MV-4-11 (cell line): Measurements from ENCODE around the gene TSGA10IP.
"Not testable (repeated sequence)": the region's sequence is repeated elsewhere in the genome, so short reads cannot be mapped to it uniquely, and the experiment has no call there.

Experiments
- DNase-seq: peaks from one replicate; lab custom pipeline; 2025; lab: John Stamatoyannopoulos, UW

TSGA10IP gene

GRCh38 chr11:65947603-65948125, 2.4 kb downstream of the TSGA10IP start:
- no peak for DNase-seq

DNA sequence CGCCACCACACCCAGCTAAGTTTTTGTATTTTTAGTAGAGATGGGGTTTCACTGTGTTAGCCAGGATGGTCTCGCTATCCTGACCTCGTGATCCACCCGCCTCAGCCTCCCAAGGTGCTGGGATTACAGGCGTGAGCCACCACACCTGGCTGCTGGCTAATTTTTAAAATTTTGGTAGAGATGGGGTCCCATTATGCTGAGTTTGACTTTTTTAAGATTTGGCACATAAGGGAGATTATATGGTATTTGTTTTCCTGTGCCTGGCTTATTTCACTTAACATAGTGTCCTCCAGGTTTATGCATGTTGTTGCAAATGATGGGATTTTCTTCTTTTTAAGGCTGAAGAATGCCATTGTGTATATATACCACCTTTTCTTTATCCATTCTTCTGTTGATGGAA, 5.4 kb downstream of the TSGA10IP start:
- DNase-seq: not testable (repeated sequence)

GRCh38 chr11:65951641-65952040, 6.4 kb downstream of the TSGA10IP start:
- DNase-seq: not testable (repeated sequence)

- no peak for DNase-seq
These were observed 6.8 kb downstream of the TSGA10IP start for GRCh38 chr11:65952052-65952521.

- no peak for DNase-seq
These were observed 8.2 kb downstream of the TSGA10IP start for GRCh38 chr11:65953471-65953870.

GRCh38 chr11:65954771-65955170, 9.5 kb downstream of the TSGA10IP start:
- no peak for DNase-seq

DNA sequence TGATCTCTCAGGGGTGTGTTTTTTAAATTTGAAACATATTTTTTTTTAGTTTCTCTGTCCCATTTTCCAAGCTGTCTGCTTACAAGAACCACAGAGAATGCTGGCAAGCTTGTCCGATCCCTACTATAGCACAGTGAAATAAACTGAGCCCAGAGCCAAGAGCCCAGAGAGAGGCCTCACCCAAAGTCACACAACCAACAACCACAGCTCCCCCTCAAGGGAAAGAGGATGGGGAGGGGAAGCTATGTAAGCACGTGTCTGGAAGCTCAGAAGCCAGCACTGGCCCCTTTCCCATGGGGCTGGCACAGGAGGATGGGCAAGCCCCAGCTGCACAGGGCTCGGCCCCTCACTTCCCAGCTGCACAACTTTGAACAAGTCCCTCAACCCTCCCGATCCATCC, 13.0 kb downstream of the TSGA10IP start:
- DNase-seq: no peak

DNA sequence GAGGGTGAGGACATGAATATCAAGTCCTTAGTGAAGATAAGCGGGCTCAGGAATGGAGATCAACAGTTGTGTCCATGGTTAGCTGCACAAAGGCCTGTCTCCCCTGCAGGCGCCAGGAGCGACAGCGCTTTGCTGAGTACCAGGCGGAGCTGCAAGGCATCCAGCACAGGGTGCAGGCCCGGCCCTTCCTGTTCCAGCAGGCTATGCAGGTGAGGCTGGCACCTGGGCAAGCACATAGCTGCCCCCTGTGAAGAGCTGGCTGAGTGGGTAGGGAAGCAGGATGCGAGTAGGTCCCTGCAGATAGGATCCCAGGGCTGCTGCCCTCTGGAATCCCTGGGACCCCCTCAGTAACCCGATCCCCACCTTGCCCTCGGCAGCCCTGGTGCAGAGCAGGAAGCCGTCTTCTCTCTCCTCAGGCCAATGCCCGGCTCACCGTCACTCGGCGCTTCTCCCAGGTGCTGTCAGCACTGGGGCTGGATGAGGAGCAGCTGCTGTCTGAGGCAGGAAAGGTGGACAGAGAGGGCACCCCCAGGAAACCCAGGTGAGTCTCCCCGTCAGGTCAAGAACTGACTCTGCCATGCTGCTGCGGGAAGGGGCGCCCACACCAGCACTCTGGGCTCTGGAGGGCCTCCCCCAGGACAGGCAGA, 13.6 kb downstream of the TSGA10IP start:
- DNase-seq: no peak

DNA sequence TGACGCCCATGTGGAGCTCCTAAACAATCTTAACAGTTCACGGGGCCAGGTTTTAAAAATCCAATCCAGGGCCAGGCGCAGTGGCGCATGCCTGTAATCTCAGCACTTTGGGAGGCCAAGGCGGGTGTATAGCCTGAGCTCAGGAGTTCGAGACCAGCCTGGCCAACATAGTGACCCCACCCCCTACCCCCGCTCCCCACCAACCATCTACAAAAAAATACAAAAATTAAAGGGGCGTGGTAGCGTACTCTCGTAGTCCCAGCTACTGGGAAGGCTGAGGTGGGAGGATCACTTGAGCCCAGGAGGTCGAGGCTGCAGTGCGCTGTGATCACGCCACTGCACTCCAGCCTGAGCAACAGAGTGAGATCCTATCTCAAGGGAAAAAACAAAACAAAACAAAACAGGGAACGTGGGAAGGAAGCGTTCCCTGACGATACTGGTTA, 15.6 kb downstream of the TSGA10IP start:
- no peak for DNase-seq

DNA sequence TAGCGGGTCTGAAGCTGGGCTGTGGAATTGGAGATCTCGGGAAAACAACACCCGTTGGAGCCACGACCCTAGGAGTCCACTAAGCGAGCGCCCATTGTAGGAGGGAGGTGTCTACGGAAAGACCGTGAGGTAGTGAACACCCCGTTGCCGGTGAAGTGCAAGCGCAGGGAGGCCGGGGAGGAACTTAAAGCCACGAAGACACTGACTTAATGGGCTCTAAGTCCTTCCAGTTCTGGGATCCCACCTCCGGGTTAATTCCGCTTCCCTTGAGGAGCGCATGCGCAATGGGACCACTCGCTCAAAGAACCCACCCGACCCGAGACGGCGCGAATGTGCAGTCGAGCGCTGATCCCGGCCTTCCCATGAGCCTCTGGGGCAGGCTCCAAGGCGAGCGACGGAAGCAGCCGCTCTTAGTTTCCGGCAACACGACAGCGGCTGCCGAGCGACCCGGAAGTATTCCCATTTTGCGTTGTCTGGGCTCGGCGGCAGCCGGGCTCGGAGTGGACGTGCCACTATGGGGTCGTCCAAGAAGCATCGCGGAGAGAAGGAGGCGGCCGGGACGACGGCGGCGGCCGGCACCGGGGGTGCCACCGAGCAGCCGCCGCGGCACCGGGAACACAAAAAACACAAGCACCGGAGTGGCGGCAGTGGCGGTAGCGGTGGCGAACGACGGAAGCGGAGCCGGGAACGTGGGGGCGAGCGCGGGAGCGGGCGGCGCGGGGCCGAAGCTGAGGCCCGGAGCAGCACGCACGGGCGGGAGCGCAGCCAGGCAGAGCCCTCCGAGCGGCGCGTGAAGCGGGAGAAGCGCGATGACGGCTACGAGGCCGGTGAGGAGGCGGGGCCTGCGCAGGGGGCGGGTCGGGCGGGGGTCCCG, 16.2 kb downstream of the TSGA10IP start, which contains the start of gene SART1:
SART1 (plus strand) TSS at position 468 of the 874 bp plus-strand sequence; CDS start at position 515, 47 bp downstream.
- DNase-seq: peak; percentile 98

- DNase-seq: no peak
These were observed 16.9 kb downstream of the TSGA10IP start for GRCh38 chr11:65962141-65962564.

DNA sequence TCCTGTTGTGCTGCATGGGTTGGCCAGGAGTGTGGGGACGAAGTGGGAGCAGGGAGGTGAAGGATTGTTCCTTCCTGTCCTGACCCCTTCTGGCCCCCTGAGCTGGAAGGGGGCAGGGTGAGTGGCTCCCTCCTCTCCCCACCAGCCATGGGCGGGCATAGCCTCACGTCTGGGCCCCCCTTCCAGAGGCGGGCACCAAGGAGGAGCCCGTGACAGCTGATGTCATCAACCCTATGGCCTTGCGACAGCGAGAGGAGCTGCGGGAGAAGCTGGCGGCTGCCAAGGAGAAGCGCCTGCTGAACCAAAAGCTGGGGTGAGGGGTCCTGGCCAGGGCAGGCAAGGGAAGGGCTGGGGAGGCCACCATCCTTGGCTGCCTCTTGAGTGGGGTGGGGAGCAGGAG, 19.6 kb downstream of the TSGA10IP start:
- no peak for DNase-seq

DNA sequence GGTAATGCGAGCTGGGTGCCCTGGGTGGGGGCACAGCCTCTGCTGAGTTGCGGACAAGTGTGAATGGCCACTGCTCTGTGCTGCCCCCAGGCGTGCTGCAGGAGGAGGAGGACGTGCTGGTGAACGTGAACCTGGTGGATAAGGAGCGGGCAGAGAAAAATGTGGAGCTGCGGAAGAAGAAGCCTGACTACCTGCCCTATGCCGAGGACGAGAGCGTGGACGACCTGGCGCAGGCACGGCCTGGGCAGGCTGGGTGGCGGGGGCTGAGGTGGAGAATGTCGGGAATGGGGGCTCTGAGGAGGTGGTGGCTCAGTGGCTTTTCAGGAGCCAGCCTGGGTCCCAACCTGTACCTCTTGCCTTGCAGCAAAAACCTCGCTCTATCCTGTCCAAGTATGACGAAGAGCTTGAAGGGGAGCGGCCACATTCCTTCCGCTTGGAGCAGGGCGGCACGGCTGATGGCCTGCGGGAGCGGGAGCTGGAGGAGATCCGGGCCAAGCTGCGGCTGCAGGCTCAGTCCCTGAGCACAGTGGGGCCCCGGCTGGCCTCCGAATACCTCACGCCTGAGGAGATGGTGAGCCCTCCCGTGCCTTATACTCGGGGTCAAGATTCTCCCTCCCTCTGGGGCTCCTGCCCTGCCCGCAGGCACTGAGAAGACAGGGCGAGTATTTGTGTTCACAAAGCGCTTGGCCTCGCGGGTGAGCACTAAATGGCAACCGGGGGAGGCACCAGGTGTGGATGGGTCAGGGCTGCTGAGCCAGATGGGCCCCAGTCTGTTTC, 20.9 kb downstream of the TSGA10IP start:
- DNase-seq: no peak

GRCh38 chr11:65967329-65967934, 22.2 kb downstream of the TSGA10IP start:
- no peak for DNase-seq

DNA sequence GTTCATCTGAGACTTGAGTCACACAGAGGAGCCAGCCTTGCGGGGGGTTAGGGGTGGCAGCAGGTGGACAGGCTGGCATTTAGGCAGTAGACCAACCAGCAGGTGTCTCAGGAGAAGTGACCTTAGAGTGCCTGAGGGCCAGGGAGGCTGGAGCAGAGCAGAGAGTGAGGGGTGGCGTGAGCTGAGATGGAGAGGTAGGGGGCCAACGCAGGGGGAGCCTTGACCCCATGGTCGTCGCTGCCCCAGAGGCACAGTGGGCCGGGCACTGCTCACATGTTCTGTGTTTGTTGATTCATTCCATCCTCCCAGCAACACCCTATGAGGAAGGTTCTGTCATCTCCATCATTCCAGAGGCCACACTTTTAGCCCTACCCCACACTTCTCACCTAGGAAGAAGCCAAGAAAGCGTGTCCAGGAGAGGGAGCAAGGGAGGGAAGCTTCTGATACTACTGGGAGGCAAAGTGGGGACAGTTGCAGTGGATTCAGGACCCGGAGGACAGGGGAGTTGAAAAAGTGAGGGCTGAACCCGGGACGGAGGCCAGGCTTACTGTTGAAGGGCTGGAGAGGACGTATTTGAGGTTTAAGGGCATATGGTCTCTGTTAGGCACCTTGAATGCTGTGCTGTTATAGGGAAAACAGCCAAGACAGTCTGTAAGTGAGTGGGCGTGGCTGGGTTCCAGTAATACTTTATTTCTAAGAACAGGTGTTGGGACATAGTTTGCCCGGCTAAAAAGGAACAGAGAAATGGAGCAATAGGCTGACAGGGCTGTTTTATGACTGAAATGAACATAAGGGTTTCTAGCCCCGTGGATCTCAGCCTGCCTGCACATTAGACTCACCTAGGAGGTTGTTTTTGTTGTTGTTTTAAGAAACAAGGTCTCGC, 23.6 kb downstream of the TSGA10IP start:
- peak; percentile 58 for DNase-seq

- no peak for DNase-seq
These were observed 26.8 kb downstream of the TSGA10IP start for GRCh38 chr11:65972116-65972515.

GRCh38 chr11:65973439-65974110, 28.3 kb downstream of the TSGA10IP start:
- DNase-seq: no peak

DNA sequence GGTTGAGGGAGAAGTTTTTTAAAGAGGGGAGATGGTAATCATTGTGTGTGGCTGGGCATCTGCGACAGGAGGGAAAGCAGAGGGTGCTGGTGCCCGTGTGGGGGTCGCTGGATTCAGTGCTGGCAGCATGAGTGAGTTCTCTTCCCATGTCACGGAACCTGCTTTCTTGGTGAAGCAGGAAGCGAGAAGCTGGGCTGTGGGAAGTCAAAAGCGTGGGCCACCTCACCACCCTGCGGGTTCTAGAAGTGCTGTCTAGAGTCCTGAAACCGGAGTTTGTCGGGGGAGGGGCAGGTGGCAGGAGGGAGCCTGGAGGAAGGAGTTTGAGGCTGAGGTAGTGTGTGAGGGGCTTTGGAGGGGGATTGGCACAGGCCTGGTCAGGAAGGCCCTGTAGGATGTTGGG, 30.5 kb downstream of the TSGA10IP start:
- no peak for DNase-seq

GRCh38 chr11:65976216-65977176, 31.2 kb downstream of the TSGA10IP start:
- no peak for DNase-seq
